SK-N-SH (cell line): ENCODE results near the gene NAALADL1.

ENCODE experiments used
- CTCF ChIP-seq: fragments of 200-600 bp; sonication (generic); IDR thresholded peaks from 2 replicates; pipeline ENCODE4 v1.6.1; 2017; ENCODE audit warnings: antibody characterized with exemption, mild to moderate bottlenecking, moderate library complexity
- EZH2phosphoT487 ChIP-seq: fragments of 200-600 bp; sonication (generic); IDR thresholded peaks from 2 replicates; pipeline ENCODE4 v1.6.1; 2017; ENCODE audit warnings: low read depth, mixed run types, mild to moderate bottlenecking, antibody characterized with exemption, moderate library complexity, borderline replicate concordance
- JUND ChIP-seq: IDR thresholded peaks from 2 replicates; pipeline ENCODE4 v1.4.0; 2012
- MEF2A ChIP-seq: IDR thresholded peaks from 2 replicates; pipeline ENCODE4 v1.4.0; 2012; ENCODE audit warnings: low read depth, borderline replicate concordance
- MXI1 ChIP-seq: IDR thresholded peaks from 2 replicates; pipeline ENCODE4 v1.6.1; 2012; ENCODE audit warnings: mild to moderate bottlenecking, low read depth, low read length, improper control_type of control experiment
- NRF1 ChIP-seq: IDR thresholded peaks from 2 replicates; pipeline ENCODE4 v1.6.1; 2012; ENCODE audit warnings: low read depth, mild to moderate bottlenecking, low read length
- POLR2AphosphoS5 ChIP-seq: IDR thresholded peaks from 2 replicates; pipeline ENCODE4 v1.6.1; 2012; ENCODE audit warnings: low read depth, low read length
- REST ChIP-seq: IDR thresholded peaks from 2 replicates; pipeline ENCODE4 v1.6.1; 2012; ENCODE audit warnings: mild to moderate bottlenecking, low read depth, low read length, moderate library complexity
- SIN3A ChIP-seq: IDR thresholded peaks from 2 replicates; pipeline ENCODE4 v1.6.1; 2012; ENCODE audit warnings: low read depth, mild to moderate bottlenecking, low read length, moderate library complexity, borderline replicate concordance
- TCF12 ChIP-seq: IDR thresholded peaks from 2 replicates; pipeline ENCODE4 v1.4.0; 2012

GRCh38 chr11:65063532-65063931 lies 5.2 kb upstream of the NAALADL1 start:
- TF ChIP-seq CTCF (no peak), SIN3A (no peak), TCF12 (no peak), MEF2A (no peak), POLR2AphosphoS5 (no peak), JUND (no peak), NRF1 (no peak), MXI1 (no peak), REST (no peak), EZH2phosphoT487 (no peak)
